CD4-positive, CD25-positive, alpha-beta regulatory T cell (primary cell): ENCODE measurements around the gene CFAP20DC. TPM values are rescaled to one million over a fixed set of nuclear protein-coding genes. Genes with fewer than 3 reads are reported as not detected.

Experiments used
- ATAC-seq, 2 donors: fragments of 150-1000 bp; cut with Tn5 transposase; one replicate each; pipeline ENCODE4 v1.10.0; 2021; ENCODE audit warnings: low read depth in 2 of 2, moderate number of reproducible peaks in 2 of 2, moderate library complexity in 1 of 2
- DNase-seq, 3 donors: peaks; one replicate each; pipeline versions ENCODE4 v3.0.0 to v3.0.0-alpha.2; 2012 to 2022; ENCODE audit warnings: mixed read lengths in 1 of 3
- H3K27ac ChIP-seq: one replicate; pipeline ENCODE4 v1.7.0; 2013; ENCODE audit warnings: mild to moderate bottlenecking, low read length; ENCODE audit not compliant: insufficient read depth, poor library complexity, severe bottlenecking
- H3K27me3 ChIP-seq: one replicate; pipeline ENCODE4 v1.7.0; 2013; ENCODE audit warnings: low read length; ENCODE audit not compliant: control insufficient read depth, insufficient read depth
- H3K36me3 ChIP-seq: one replicate; pipeline ENCODE4 v1.7.0; 2013; ENCODE audit warnings: mild to moderate bottlenecking, low read length, moderate library complexity; ENCODE audit not compliant: control insufficient read depth, insufficient read depth
- H3K4me1 ChIP-seq: 2 replicates; pipeline ENCODE4 v1.7.0; 2013; ENCODE audit warnings: mild to moderate bottlenecking, low read length; ENCODE audit not compliant: insufficient read depth, control insufficient read depth, poor library complexity, severe bottlenecking
- H3K4me3 ChIP-seq: one replicate; pipeline ENCODE4 v1.7.0; 2013; ENCODE audit warnings: low read depth, mild to moderate bottlenecking, low read length, moderate library complexity
- H3K9me3 ChIP-seq, 2 experiments: 1 replicate in 1 of 2; 2 replicates in 1 of 2; pipeline ENCODE4 v1.7.0; 2013; ENCODE audit warnings: low read length in 2 of 2, mild to moderate bottlenecking in 1 of 2, moderate library complexity in 1 of 2; ENCODE audit not compliant: control insufficient read depth in 2 of 2
- H3K27ac Mint-ChIP-seq, 3 donors: one replicate each; pipeline ENCODE4 v1.8.0; 2020 to 2022; ENCODE audit warnings: mild to moderate bottlenecking in 3 of 3, mixed read lengths in 3 of 3, moderate library complexity in 2 of 3
- H3K27me3 Mint-ChIP-seq: one replicate; pipeline ENCODE4 v1.8.0; 2022; ENCODE audit warnings: mild to moderate bottlenecking, mixed read lengths
- H3K36me3 Mint-ChIP-seq: one replicate; pipeline ENCODE4 v1.8.0; 2020; ENCODE audit warnings: mixed read lengths
- H3K4me1 Mint-ChIP-seq, 4 donors: one replicate each; pipeline ENCODE4 v1.8.0; 2020 to 2022; ENCODE audit warnings: mixed read lengths in 4 of 4, mild to moderate bottlenecking in 1 of 4
- H3K4me3 Mint-ChIP-seq, 4 donors: one replicate each; pipeline ENCODE4 v1.8.0; 2020 to 2022; ENCODE audit warnings: mild to moderate bottlenecking in 4 of 4, mixed read lengths in 4 of 4, moderate library complexity in 3 of 4
- H3K9me3 Mint-ChIP-seq, 7 donors: one replicate each; pipeline ENCODE4 v1.8.0; 2020 to 2022; ENCODE audit warnings: mixed read lengths in 7 of 7, mild to moderate bottlenecking in 3 of 7, moderate library complexity in 2 of 7
- polyA plus RNA-seq, 4 donors: library from polyadenylated mRNA; unstranded; fragments of 300-500 nt; fragmentation: Illumina TruSeq; gene quantifications; one replicate each; pipeline ENCODE4 v1.2.3, GENCODE V29; 2021
- total RNA-seq: library from RNA; stranded (reverse); gene quantifications from one replicate; pipeline ENCODE4 v1.2.3, GENCODE V29; 2022

CFAP20DC gene
- total and polyA plus RNA-seq, 5 donors from 2014 or later, result 0.10 to 0.56 (median 0.32) TPM

DNA sequence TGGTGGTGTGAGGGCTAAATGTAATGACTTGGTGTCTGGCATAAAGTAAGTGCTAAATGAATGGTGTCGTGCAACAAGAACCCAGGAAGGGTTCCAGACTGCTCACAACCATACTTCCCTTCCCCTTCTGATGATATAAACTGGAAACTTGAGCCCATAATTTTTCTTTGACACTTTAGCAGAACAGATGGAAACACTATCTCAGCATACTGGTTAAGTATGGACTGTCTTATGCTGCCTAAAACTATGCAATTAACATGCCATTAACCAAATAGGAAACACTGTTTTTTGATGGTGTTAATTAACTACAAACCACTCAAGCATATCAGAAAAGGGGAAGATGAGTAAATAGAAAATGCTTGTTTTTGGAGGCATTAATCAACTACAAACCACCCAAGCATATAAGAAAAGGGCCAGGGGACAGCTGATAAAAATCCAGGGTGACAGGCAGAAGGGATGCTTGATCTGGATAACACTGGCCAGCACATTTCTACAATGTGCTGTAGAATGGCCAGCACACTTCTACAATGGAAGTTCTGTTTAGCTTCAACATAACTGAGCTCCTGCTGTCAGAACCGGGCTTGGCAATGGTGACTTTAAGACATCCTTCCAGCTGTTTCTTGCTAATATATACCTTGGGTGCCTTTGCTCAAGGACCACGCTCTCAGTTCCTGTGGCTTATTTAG, 297.8 kb downstream of the CFAP20DC start:
- peaks cover 8% of the 10 kb centered on the region for H3K27me3 Mint-ChIP-seq
- ATAC-seq, result no peak
- H3K27me3 ChIP-seq, result no peaks in the 10 kb centered on the region

GRCh38 chr3:58751235-58751634, 298.6 kb downstream of the CFAP20DC start:
- Histone ChIP-seq H3K27me3 (no peaks in the 10 kb centered on the region), H3K9me3 (no peaks in the 10 kb centered on the region), H3K4me1 (no peaks in the 10 kb centered on the region), H3K36me3 (no peaks in the 10 kb centered on the region), H3K27ac (no peak overlapping the region), H3K4me3 (no peak overlapping the region)
- DNase-seq (no peak), ATAC-seq (no peak)
- H3K36me3 Mint-ChIP-seq, result no peaks in the 10 kb centered on the region
- no peak overlapping the region for H3K27ac Mint-ChIP-seq
- H3K27me3 Mint-ChIP-seq, result peaks cover 8% of the 10 kb centered on the region
- H3K9me3 Mint-ChIP-seq, result no peaks in the 10 kb centered on the region
- H3K4me1 Mint-ChIP-seq, result no peaks in the 10 kb centered on the region
- H3K4me3 Mint-ChIP-seq, result no peak overlapping the region

More for the DNA sequence above, 297.8 kb downstream of the CFAP20DC start:
- Mint-ChIP-seq H3K9me3 (peaks cover 0 to under 1% (median 0%) of the 10 kb centered on the region in 7 donors), H3K27ac (no peak overlapping the region), H3K4me3 (no peak overlapping the region), H3K4me1 (no peaks in the 10 kb centered on the region), H3K36me3 (no peaks in the 10 kb centered on the region)
- Histone ChIP-seq H3K4me3 (no peak overlapping the region), H3K4me1 (no peaks in the 10 kb centered on the region), H3K36me3 (no peaks in the 10 kb centered on the region), H3K27ac (no peak overlapping the region), H3K9me3 (no peaks in the 10 kb centered on the region)
- no peak for DNase-seq

- H3K27me3 ChIP-seq, result no peaks in the 10 kb centered on the region
- Mint-ChIP-seq H3K36me3 (no peaks in the 10 kb centered on the region), H3K4me1 (no peaks in the 10 kb centered on the region), H3K27me3 (peaks cover 8% of the 10 kb centered on the region), H3K9me3 (no peaks in the 10 kb centered on the region), H3K4me3 (no peak overlapping the region), H3K27ac (no peak overlapping the region)
- DNase-seq, result no peak
- no peaks in the 10 kb centered on the region for H3K9me3 ChIP-seq
- H3K4me3 ChIP-seq, result no peak overlapping the region
- no peak overlapping the region for H3K27ac ChIP-seq
- ATAC-seq, result no peak
- no peaks in the 10 kb centered on the region for H3K36me3 ChIP-seq
- no peaks in the 10 kb centered on the region for H3K4me1 ChIP-seq
Measured at GRCh38 chr3:58749948-58750347, 299.9 kb downstream of the CFAP20DC start.

DNA sequence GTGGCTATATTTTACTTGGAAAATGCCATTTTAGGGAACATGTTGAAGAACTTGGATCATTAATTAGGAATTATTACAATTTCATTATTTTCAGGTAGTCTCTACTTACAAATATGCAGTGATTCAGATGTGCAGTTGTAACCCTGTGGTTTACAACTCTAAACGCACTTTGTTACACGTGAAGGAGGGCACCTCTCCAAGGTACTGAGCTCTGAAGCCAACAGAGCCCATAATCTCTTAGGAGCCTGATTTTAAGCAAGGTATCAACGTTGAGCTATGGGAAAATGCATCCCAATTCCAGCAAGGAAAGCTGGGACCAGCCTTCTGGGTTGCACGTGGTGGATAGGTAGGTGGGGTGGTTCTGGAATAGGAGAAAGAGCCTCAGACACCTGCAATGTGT, 301.8 kb downstream of the CFAP20DC start:
- H3K36me3 Mint-ChIP-seq, result no peaks in the 10 kb centered on the region
- Histone ChIP-seq H3K9me3 (no peaks in the 10 kb centered on the region), H3K27ac (no peak overlapping the region), H3K4me3 (no peak overlapping the region), H3K4me1 (no peaks in the 10 kb centered on the region), H3K36me3 (no peaks in the 10 kb centered on the region), H3K27me3 (no peaks in the 10 kb centered on the region)
- DNase-seq (no peak), ATAC-seq (no peak)
- H3K4me1 Mint-ChIP-seq, result no peaks in the 10 kb centered on the region
- peaks cover 0 to 2% (median 0%) of the 10 kb centered on the region in 7 donors for H3K9me3 Mint-ChIP-seq
- no peak overlapping the region for H3K27ac Mint-ChIP-seq
- peaks cover 8% of the 10 kb centered on the region for H3K27me3 Mint-ChIP-seq
- H3K4me3 Mint-ChIP-seq, result no peak overlapping the region

DNA sequence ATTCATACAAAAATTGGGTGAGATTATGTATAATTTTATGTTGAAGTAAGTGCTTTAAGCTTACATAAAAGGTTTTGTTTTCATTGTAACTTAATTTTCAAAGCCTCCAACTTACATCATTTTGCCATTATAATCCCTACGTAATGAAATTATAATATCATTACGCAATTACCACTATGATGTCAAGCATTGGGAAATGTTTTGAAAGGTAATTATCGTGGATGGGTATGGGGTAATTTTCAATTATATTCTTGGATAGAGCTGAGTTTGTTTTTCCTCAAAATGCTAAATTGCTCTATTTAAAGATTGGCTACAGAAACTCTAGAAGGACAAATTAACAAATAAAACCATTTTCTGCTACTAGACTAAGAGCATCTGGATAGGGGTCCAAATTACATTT, 303.1 kb downstream of the CFAP20DC start:
- ATAC-seq, result no peak
- H3K27me3 Mint-ChIP-seq, result peaks cover 13% of the 10 kb centered on the region

DNA sequence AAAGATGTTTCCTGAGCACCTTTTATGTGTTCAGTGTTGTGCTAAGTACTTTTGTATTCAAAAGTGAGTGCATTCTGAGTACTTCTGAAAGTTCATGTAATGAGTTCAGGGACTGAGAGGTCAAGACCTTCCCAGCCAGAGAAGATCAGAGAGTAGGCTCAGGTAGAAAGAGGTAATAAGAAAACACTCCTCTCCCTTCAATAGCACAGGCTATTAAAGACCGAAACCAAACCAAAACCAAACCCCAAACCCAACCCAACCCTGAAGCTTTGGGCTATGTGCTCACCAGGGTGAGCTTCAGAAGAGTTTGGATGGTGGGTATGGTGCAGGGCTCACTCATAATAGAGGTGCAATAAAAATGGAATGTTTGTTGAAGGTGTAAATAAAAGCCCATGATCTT, 306.5 kb downstream of the CFAP20DC start:
- no peaks in the 10 kb centered on the region for H3K27me3 ChIP-seq
- no peaks in the 10 kb centered on the region for H3K4me1 Mint-ChIP-seq
- H3K4me1 ChIP-seq, result no peaks in the 10 kb centered on the region
- DNase-seq (no peak), ATAC-seq (no peak)
- H3K27ac Mint-ChIP-seq, result no peak overlapping the region
- no peaks in the 10 kb centered on the region for H3K36me3 ChIP-seq
- H3K27me3 Mint-ChIP-seq, result peaks cover 4% of the 10 kb centered on the region
- H3K9me3 ChIP-seq, result no peaks in the 10 kb centered on the region
- H3K36me3 Mint-ChIP-seq, result no peaks in the 10 kb centered on the region
- no peak overlapping the region for H3K4me3 Mint-ChIP-seq
- no peak overlapping the region for H3K27ac ChIP-seq
- H3K4me3 ChIP-seq, result no peak overlapping the region
- peaks cover 0 to 3% (median 0%) of the 10 kb centered on the region in 7 donors for H3K9me3 Mint-ChIP-seq

More for the DNA sequence above, 303.1 kb downstream of the CFAP20DC start:
- Mint-ChIP-seq H3K4me1 (no peaks in the 10 kb centered on the region), H3K36me3 (no peaks in the 10 kb centered on the region), H3K4me3 (no peak overlapping the region), H3K9me3 (peaks cover 0 to 2% (median 0%) of the 10 kb centered on the region in 7 donors), H3K27ac (no peak overlapping the region)
- Histone ChIP-seq H3K9me3 (no peaks in the 10 kb centered on the region), H3K27ac (no peak overlapping the region), H3K4me1 (no peaks in the 10 kb centered on the region), H3K4me3 (no peak overlapping the region), H3K27me3 (no peaks in the 10 kb centered on the region), H3K36me3 (no peaks in the 10 kb centered on the region)
- DNase-seq, result no peak

- Mint-ChIP-seq H3K27ac (no peak overlapping the region), H3K27me3 (peaks cover 4% of the 10 kb centered on the region), H3K36me3 (no peaks in the 10 kb centered on the region), H3K4me3 (no peak overlapping the region), H3K4me1 (no peaks in the 10 kb centered on the region), H3K9me3 (peaks cover 0 to 3% (median 0%) of the 10 kb centered on the region in 7 donors)
- H3K4me3 ChIP-seq, result no peak overlapping the region
- H3K9me3 ChIP-seq, result no peaks in the 10 kb centered on the region
- H3K36me3 ChIP-seq, result no peaks in the 10 kb centered on the region
- no peaks in the 10 kb centered on the region for H3K4me1 ChIP-seq
- no peak overlapping the region for H3K27ac ChIP-seq
- ATAC-seq (no peak), DNase-seq (no peak)
- no peaks in the 10 kb centered on the region for H3K27me3 ChIP-seq
Measured at GRCh38 chr3:58742239-58742638, 307.6 kb downstream of the CFAP20DC start.

GRCh38 chr3:58737644-58738043, 312.2 kb downstream of the CFAP20DC start:
- Mint-ChIP-seq H3K27ac (no peak overlapping the region), H3K4me1 (no peaks in the 10 kb centered on the region), H3K4me3 (no peak overlapping the region), H3K9me3 (peaks cover 0 to 7% (median 0%) of the 10 kb centered on the region in 7 donors), H3K36me3 (no peaks in the 10 kb centered on the region), H3K27me3 (peaks cover 8% of the 10 kb centered on the region)
- Histone ChIP-seq H3K4me1 (no peaks in the 10 kb centered on the region), H3K27me3 (no peaks in the 10 kb centered on the region), H3K4me3 (no peak overlapping the region), H3K9me3 (no peaks in the 10 kb centered on the region), H3K36me3 (no peaks in the 10 kb centered on the region), H3K27ac (no peak overlapping the region)
- DNase-seq (no peak), ATAC-seq (no peak)
